HG03045 (cell line): ENCODE results near the gene MMP25.

Experiments used
- ATAC-seq: cut with Tn5 transposase; IDR thresholded peaks from one replicate; pipeline ENCODE4 v1.9.1; 2021; ENCODE audit warnings: mild to moderate bottlenecking, moderate library complexity; ENCODE audit not compliant: unreplicated experiment

Gene MMP25

GRCh38 chr16:3045758-3046640 is at the start of gene MMP25:
TSS of gene MMP25 (plus strand) at chr16:3046561. CDS start at chr16:3046918, 357 bp downstream.
- ATAC-seq, result no peak

GRCh38 chr16:2999929-3000328 is 46.4 kb upstream of the MMP25 start:
- no peak for ATAC-seq

GRCh38 chr16:3000540-3000939 is 45.8 kb upstream of the MMP25 start:
- ATAC-seq, result no peak

- no peak for ATAC-seq
These were observed 45.0 kb upstream of the MMP25 start for GRCh38 chr16:3001316-3001715.

- peak; percentile 96 for ATAC-seq
These were observed 42.6 kb upstream of the MMP25 start for GRCh38 chr16:3003582-3004270.

GRCh38 chr16:3004319-3004718 is 42.0 kb upstream of the MMP25 start:
- peak; percentile 18 for ATAC-seq

GRCh38 chr16:3004781-3005284 is 41.5 kb upstream of the MMP25 start:
- no peak for ATAC-seq

- no peak for ATAC-seq
These were observed 39.1 kb upstream of the MMP25 start for GRCh38 chr16:3007059-3007956.

GRCh38 chr16:3007957-3008689 is 38.2 kb upstream of the MMP25 start:
- no peak for ATAC-seq

- no peak for ATAC-seq
These were observed 37.7 kb upstream of the MMP25 start for GRCh38 chr16:3008690-3009037.

- no peak for ATAC-seq
These were observed 36.6 kb upstream of the MMP25 start for GRCh38 chr16:3009568-3010390.

GRCh38 chr16:3010510-3010909 is 35.9 kb upstream of the MMP25 start:
- ATAC-seq, result no peak

- no peak for ATAC-seq
These were observed 34.1 kb upstream of the MMP25 start for GRCh38 chr16:3012246-3012645.

GRCh38 chr16:3012828-3013420 is 33.4 kb upstream of the MMP25 start, which contains the start of gene CLDN9:
TSS of gene CLDN9 (plus strand) at chr16:3012923. CDS start at chr16:3013363, 440 bp downstream.
- no peak for ATAC-seq

GRCh38 chr16:3013491-3013951 is 32.8 kb upstream of the MMP25 start:
- ATAC-seq, result no peak

GRCh38 chr16:3013998-3014690 is 32.2 kb upstream of the MMP25 start:
- ATAC-seq, result no peak

GRCh38 chr16:3014971-3015370 is 31.4 kb upstream of the MMP25 start:
- no peak for ATAC-seq

GRCh38 chr16:3015865-3016521 is 30.4 kb upstream of the MMP25 start:
- ATAC-seq, result no peak
